ENCODE measurements around the gene CLOCK.

CLOCK gene

DNA sequence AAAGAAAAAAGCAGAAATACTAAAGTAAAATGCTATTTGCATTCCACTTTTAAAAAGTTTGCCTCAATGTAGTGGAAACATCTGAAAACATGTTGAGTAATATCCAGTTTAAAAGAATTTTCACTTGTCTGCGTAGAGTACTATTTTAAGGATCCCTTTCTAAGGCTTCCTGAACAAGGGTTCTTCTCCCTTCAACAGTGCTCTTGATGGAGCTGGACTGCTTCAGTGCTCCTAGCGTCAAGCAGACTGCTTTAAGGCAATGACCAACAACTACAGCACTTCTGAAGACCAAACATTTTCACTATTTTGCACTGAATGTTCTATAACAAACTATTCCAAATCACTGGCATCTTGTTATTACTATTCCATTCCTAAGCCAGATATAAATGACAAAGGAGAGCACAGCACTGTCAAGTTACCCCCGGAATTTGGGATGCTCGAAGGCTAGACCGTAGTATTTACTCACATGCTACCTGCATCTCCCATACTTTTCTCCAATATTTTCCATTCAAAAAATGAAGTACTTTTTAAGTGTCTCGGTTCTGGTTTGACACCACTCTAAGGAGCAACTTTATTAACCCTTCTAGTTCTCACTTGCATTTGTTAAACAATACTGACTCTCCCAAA lies 114.9 kb downstream of the CLOCK start:
- TF ChIP-seq RAD21 (IDR thresholded peaks at IDR 0.05; ENCODE audit: low read depth) (no peak), CEBPB (IDR thresholded peaks at IDR 0.05) (no peak), YY1 (IDR thresholded peaks at IDR 0.05; ENCODE audit: low read depth) (no peak), ZBTB7A (IDR thresholded peaks at IDR 0.05; ENCODE audit: low read depth) (no peak), REST (IDR thresholded peaks at IDR 0.05; ENCODE audit: low read depth) (no peak)

- TF ChIP-seq RAD21 (IDR thresholded peaks at IDR 0.05; ENCODE audit: low read depth), result no peak
- no peak for TF ChIP-seq YY1 (IDR thresholded peaks at IDR 0.05; ENCODE audit: low read depth)
- TF ChIP-seq, protein P1, sequence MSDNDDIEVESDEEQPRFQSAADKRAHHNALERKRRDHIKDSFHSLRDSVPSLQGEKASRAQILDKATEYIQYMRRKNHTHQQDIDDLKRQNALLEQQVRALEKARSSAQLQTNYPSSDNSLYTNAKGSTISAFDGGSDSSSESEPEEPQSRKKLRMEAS (IDR thresholded peaks at IDR 0.05), result no peak
- no peak for TF ChIP-seq ZBTB7A (IDR thresholded peaks at IDR 0.05; ENCODE audit: low read depth)
- TF ChIP-seq NFIC (IDR thresholded peaks at IDR 0.05), result no peak
- TF ChIP-seq TCF12 (IDR thresholded peaks at IDR 0.05; ENCODE audit: low read depth), result no peak
- TF ChIP-seq EGR1 (IDR thresholded peaks at IDR 0.05), result no peak
- no peak for TF ChIP-seq USF1 (IDR thresholded peaks at IDR 0.05)
- TF ChIP-seq TAF1 (IDR thresholded peaks at IDR 0.05; ENCODE audit: low read depth), result no peak
- no peak for TF ChIP-seq EP300 (IDR thresholded peaks at IDR 0.05; ENCODE audit: borderline replicate concordance)
- TF ChIP-seq REST (IDR thresholded peaks at IDR 0.05; ENCODE audit: low read depth), result no peak
- no peak for TF ChIP-seq TEAD4 (IDR thresholded peaks at IDR 0.05)
- no peak for TF ChIP-seq FOXM1 (IDR thresholded peaks at IDR 0.05; ENCODE audit: borderline replicate concordance, low read depth)
- TF ChIP-seq CREB1 (IDR thresholded peaks at IDR 0.05; ENCODE audit: low read depth), result no peak
- TF ChIP-seq CEBPB (IDR thresholded peaks at IDR 0.05), result no peak
Observed at GRCh38 chr4:55424791-55425190, 121.9 kb downstream of the CLOCK start.

- no peak for TF ChIP-seq CEBPB (IDR thresholded peaks at IDR 0.05)
- TF ChIP-seq, protein P1 (IDR thresholded peaks at IDR 0.05), result no peak
Observed at GRCh38 chr4:55416176-55416575, 130.5 kb downstream of the CLOCK start.

- TF ChIP-seq NFIC (IDR thresholded peaks at IDR 0.05) (no peak), EP300 (IDR thresholded peaks at IDR 0.05; ENCODE audit: borderline replicate concordance) (no peak), USF1 (IDR thresholded peaks at IDR 0.05) (no peak), TAF1 (IDR thresholded peaks at IDR 0.05; ENCODE audit: low read depth) (no peak), TCF12 (IDR thresholded peaks at IDR 0.05; ENCODE audit: low read depth) (no peak), ZBTB7A (IDR thresholded peaks at IDR 0.05; ENCODE audit: low read depth) (no peak)
Observed at GRCh38 chr4:55411621-55412020, 135.1 kb downstream of the CLOCK start.

- TF ChIP-seq EGR1 (IDR thresholded peaks at IDR 0.05), result no peak
- TF ChIP-seq ZBTB7A (IDR thresholded peaks at IDR 0.05; ENCODE audit: low read depth), result no peak
- no peak for TF ChIP-seq CEBPB (IDR thresholded peaks at IDR 0.05)
- TF ChIP-seq TAF1 (IDR thresholded peaks at IDR 0.05; ENCODE audit: low read depth), result no peak
- no peak for TF ChIP-seq REST (IDR thresholded peaks at IDR 0.05; ENCODE audit: low read depth)
- no peak for TF ChIP-seq YY1 (IDR thresholded peaks at IDR 0.05; ENCODE audit: low read depth)
- TF ChIP-seq CREB1 (IDR thresholded peaks at IDR 0.05; ENCODE audit: low read depth), result no peak
- TF ChIP-seq TCF12 (IDR thresholded peaks at IDR 0.05; ENCODE audit: low read depth), result no peak
- TF ChIP-seq TEAD4 (IDR thresholded peaks at IDR 0.05), result no peak
- TF ChIP-seq FOXM1 (IDR thresholded peaks at IDR 0.05; ENCODE audit: borderline replicate concordance, low read depth), result no peak
- TF ChIP-seq, protein P1 (IDR thresholded peaks at IDR 0.05), result no peak
- no peak for TF ChIP-seq EP300 (IDR thresholded peaks at IDR 0.05; ENCODE audit: borderline replicate concordance)
- TF ChIP-seq RAD21 (IDR thresholded peaks at IDR 0.05; ENCODE audit: low read depth), result no peak
- TF ChIP-seq NFIC (IDR thresholded peaks at IDR 0.05), result no peak
- no peak for TF ChIP-seq USF1 (IDR thresholded peaks at IDR 0.05)
Observed at GRCh38 chr4:55410431-55410830, 136.3 kb downstream of the CLOCK start.

Data from Ishikawa (cell line).